ACC112 (cell line): ENCODE data around the gene CYTH1.

ENCODE experiments used
- H2AFZ ChIP-seq: fragments of 200-600 bp; sonication (generic); one replicate; pipeline ENCODE4 v1.6.0; 2017; ENCODE audit warnings: antibody characterized with exemption, low read length; ENCODE audit not compliant: unreplicated experiment
- H3K27ac ChIP-seq: fragments of 200-600 bp; sonication (generic); 2 replicates; pipeline ENCODE4 v1.5.1; 2014; ENCODE audit warnings: low read depth, mild to moderate bottlenecking, antibody characterized with exemption, low read length, moderate library complexity
- H3K27me3 ChIP-seq: fragments of 200-600 bp; sonication (generic); 2 replicates; pipeline ENCODE4 v1.6.1; 2014; ENCODE audit warnings: mild to moderate bottlenecking, antibody characterized with exemption, low read length, moderate library complexity, mixed read lengths; ENCODE audit not compliant: insufficient read depth
- H3K36me3 ChIP-seq: fragments of 200-600 bp; sonication (generic); 2 replicates; pipeline ENCODE4 v1.6.1; 2016; ENCODE audit warnings: mild to moderate bottlenecking, antibody characterized with exemption, low read length, moderate library complexity, mixed read lengths; ENCODE audit not compliant: insufficient read depth
- H3K4me1 ChIP-seq: fragments of 200-600 bp; sonication (generic); one replicate; pipeline ENCODE4 v1.6.1; 2016; ENCODE audit warnings: low read length, mixed read lengths; ENCODE audit not compliant: insufficient read depth, unreplicated experiment, control insufficient read depth
- H3K4me3 ChIP-seq: fragments of 200-600 bp; sonication (generic); 2 replicates; pipeline ENCODE4 v1.5.1; 2014; ENCODE audit warnings: mild to moderate bottlenecking, low read depth, low read length
- H3K79me2 ChIP-seq: fragments of 200-600 bp; sonication (generic); one replicate; pipeline ENCODE4 v1.6.0; 2016; ENCODE audit warnings: low read length; ENCODE audit not compliant: control insufficient read depth, unreplicated experiment, insufficient read depth

Gene CYTH1

DNA sequence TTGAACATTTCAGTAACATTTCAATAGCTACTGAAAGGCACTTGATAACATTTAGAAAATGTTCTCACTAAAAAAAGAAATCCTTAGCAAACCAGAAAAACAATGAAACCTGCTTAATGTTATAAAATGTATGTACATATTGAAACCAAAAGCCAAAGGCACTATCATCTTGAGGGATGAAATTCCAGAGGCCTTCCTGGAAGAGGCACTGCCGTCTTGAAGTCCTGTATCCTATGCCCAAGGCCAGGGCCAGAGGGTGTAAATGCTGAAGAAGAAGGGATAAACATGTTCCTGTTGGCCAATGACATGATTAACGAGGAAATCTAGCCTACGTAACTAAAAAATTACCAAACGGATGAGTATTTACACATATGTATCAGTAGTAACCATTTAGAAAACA, 147.9 kb downstream of the CYTH1 start:
- no peaks in the 10 kb centered on the region for H3K79me2 ChIP-seq
- H3K4me3 ChIP-seq, result no peak overlapping the region
- no peaks in the 10 kb centered on the region for H3K4me1 ChIP-seq
- no peak overlapping the region for H2AFZ ChIP-seq
- H3K27me3 ChIP-seq, result peaks cover 6% of the 10 kb centered on the region; the same call in 1 of the 2 replicates
- H3K36me3 ChIP-seq, result no peaks in the 10 kb centered on the region
- H3K27ac ChIP-seq, result no peak overlapping the region

DNA sequence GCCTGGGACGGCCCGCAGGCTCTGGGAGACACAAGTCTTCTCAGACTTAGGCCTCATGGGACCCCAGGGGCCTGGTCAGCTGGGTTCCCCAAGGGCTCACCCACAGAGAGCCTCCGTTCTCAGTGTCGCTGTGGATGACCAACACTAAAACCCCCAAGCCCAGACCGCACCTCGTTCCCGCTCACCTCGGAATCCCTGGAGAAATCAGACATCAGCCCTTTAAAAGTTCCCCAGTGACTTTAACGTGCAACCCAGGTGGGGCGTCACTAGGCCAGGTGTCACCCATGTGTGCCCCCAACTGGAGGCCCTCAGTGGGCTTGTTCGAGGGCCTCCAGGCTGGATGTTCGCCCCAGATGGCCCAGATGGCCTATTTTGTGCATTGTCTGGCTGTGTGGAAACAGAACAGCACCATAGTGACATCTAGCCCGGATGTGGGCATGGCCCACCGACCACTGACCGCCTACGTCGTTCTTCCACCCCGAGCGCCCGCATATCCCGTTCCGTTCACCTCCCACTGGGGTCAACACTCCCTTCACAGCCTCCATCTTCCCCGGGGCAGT, 152.6 kb downstream of the CYTH1 start:
- H3K4me1 ChIP-seq, result no peaks in the 10 kb centered on the region
- no peak overlapping the region for H3K4me3 ChIP-seq
- H3K36me3 ChIP-seq, result no peaks in the 10 kb centered on the region
- H3K27ac ChIP-seq, result no peak overlapping the region
- no peaks in the 10 kb centered on the region for H3K79me2 ChIP-seq
- no peak overlapping the region for H2AFZ ChIP-seq
- H3K27me3 ChIP-seq, result no peaks in the 10 kb centered on the region

DNA sequence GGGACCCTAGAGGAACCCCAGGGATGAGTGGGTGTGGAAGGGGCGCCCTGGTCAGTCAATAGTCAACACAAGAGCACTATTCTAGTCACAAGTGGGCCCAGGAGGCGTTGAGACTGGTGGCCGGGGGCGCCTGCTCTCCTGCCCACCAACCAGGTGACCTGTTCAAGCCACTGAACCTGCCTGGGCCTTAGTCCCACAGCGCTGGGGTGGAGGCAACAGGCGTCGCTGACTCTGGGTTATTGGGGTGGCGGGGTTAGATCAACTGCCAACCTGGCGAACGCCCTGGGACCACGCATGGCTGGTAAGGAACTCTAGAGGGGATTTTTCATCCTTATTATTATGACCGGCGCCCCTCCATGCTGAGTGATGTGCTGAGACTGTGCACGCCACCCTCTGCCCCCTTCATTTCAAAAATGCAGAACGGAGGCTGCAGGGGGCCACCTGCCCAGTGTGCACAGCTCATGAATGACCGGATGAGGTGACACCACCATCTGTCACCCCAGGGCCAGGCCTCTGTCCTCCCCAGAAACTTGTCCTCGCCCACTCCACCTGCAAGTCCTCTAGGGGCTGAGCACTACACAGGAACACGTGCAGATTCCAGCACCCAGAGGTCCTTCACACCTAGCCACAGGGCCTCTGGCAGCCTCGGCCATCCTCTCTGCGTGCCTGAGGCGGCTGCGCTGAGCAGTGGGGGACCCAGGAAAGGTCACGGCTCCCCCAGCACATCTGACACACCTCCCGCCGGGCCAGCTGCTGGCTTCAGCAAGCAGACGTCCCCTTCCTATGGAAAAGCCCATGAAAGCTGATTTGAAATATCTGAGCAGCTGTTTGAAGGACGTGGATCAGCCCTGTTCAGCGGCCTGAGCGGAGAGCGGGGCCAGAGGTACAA, 153.3 kb downstream of the CYTH1 start:
- H3K4me3 ChIP-seq, result no peak overlapping the region
- no peaks in the 10 kb centered on the region for H3K79me2 ChIP-seq
- no peaks in the 10 kb centered on the region for H3K27me3 ChIP-seq
- H3K4me1 ChIP-seq, result no peaks in the 10 kb centered on the region
- H3K36me3 ChIP-seq, result no peaks in the 10 kb centered on the region
- H3K27ac ChIP-seq, result no peak overlapping the region
- H2AFZ ChIP-seq, result no peak overlapping the region

DNA sequence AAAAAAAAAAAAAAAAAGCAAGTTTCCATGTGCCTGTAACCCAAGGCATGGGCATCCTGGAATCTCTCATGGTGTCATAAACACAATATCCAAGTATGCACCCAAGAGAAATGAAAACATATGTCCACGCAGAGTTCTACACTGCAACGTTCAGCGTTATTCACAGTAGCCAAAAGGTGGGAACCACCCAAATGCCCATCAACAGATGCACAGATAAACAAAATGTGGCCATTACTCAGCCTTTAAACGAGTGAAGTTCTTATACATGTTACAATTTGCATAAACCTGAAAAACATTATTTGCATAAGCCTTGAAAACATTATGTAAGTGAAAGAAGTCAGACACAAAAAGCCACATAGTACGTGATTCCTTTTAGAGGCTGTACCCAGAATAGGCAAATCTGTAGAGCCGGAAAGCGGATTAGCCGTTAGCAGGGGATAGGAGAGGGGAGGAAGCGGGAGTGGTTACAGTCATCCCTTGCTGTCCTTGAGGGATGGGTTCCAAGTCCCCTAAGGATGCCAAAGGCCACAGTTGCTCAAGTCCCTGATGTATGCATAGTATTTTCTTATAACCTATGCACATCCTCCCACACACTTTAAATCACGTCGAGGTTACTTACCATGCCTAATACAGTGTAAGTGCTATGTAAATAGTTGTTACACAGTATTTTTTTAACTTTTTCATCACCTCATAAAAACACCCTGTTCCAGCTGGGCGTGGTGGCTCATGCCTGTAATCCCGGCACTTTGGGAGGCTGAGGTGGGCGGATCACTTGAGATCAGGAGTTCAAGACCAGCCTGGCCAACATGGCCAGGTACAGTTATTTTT, 157.5 kb downstream of the CYTH1 start:
- H3K27me3 ChIP-seq, result 0 out of 2 replicates have a peak, but pooled peaks cover 5% of the 10 kb centered on the region
- no peaks in the 10 kb centered on the region for H3K4me1 ChIP-seq
- no peaks in the 10 kb centered on the region for H3K79me2 ChIP-seq
- no peak overlapping the region for H2AFZ ChIP-seq
- H3K4me3 ChIP-seq, result no peak overlapping the region
- no peaks in the 10 kb centered on the region for H3K36me3 ChIP-seq
- H3K27ac ChIP-seq, result no peak overlapping the region
